ENCODE measurements around the gene ATP8B1. TPM values are rescaled to one million over a fixed set of nuclear protein-coding genes. Genes with fewer than 3 reads are reported as not detected.
A peak's percentile ranks its signal among the peaks of the same experiment; 100 is the strongest.

ATP8B1 gene
- total and polyA plus RNA-seq, 9 of the 15 experiments (the other 6 are each of a cell fraction or from before 2014, with no cell fraction given) = 0.01 to 0.22 (median 0.03) TPM; not detected in 3

DNA sequence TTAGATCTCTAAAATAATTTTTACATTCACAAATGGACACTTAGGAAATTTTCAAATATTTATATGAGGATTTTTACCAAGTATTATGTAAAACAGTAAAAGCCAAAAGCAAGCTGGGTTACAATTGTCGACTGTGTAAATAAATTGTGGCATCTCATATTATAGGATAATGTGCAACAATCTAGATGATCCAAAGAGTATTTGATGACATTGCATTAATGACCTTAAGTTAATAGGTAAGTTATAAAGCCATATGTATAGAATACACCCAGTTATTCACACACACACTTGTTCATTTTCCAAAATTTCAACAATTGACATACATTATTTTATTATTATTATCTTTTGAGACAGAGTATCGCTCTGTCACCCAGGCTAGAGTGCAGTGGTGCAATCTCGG is 69.3 kb downstream of the ATP8B1 start:
- in situ Hi-C loops (cut with MboI) = no loop called here
- Histone ChIP-seq H3K27ac (ENCODE audit: extremely low read depth, low read depth, low read length) (no peak overlapping the region), H4K20me1 (replicated peaks; ENCODE audit: control insufficient read depth, insufficient read depth, low read length) (no peaks in the 10 kb centered on the region), H3K4me3 (no peak overlapping the region), H3K9ac (ENCODE audit: insufficient read depth in 1 of 2, low read depth in 2 of 2, low read length in 2 of 2) (no peak overlapping the region), H3K9me1 (ENCODE audit: control insufficient read depth, insufficient read depth, low read length) (no peaks in the 10 kb centered on the region), H3K9me3 (replicated peaks; ENCODE audit: control insufficient read depth, insufficient read depth, low read depth, low read length) (no peaks in the 10 kb centered on the region), H3K4me1 (replicated peaks in 1 of 2; ENCODE audit: control insufficient read depth in 2 of 2, insufficient read depth in 2 of 2, low read length in 2 of 2) (no peaks in the 10 kb centered on the region), H3K27me3 (ENCODE audit: control insufficient read depth in 2 of 2, insufficient read depth in 2 of 2, low read length in 2 of 2) (peaks cover 0 to 5% of the 10 kb centered on the region in 2 experiments; a peak in 1 of 5 replicates), H3K4me2 (ENCODE audit: insufficient read depth, low read length) (no peak overlapping the region), H2AFZ (ENCODE audit: low read depth, low read length) (no peak overlapping the region), H3K79me2 (ENCODE audit: control insufficient read depth, insufficient read depth, low read length) (no peaks in the 10 kb centered on the region), H3K36me3 (ENCODE audit: control insufficient read depth, insufficient read depth, low read length) (no peaks in the 10 kb centered on the region)
- no peak for DNase-seq (ENCODE audit: extremely low read depth in 1 of 4, low spot score in 3 of 4)
- intact Hi-C loops (cut with micrococcal nuclease) = no loop called here
- FAIRE-seq = no peak
- 44% methylated on average over 3 of the region's 3 CpGs for WGBS (ENCODE audit: insufficient coverage, low coverage, missing lambda C conversion rate)
- ChIA-PET POLR2A (no interaction called here), CTCF (ENCODE audit: low intra/inter-chr PET ratio) (no interaction called here)
- ATAC-seq = no peak
- no peak for TF ChIP-seq ZNF79 (CRISPR knock-in tag; IDR thresholded peaks at IDR 0.05; ENCODE audit: low read depth)
- no peak for TF ChIP-seq SMARCC2 (IDR thresholded peaks at IDR 0.05; ENCODE audit: low read depth)
- no peak for TF ChIP-seq ZNF282 (CRISPR knock-in tag; IDR thresholded peaks at IDR 0.05)
- 0 out of 2 replicates have a peak, but pooled peaks have one; percentile 33 for TF ChIP-seq MAFG (tag; conservative IDR thresholded peaks at IDR 0.05)
- no peak for TF ChIP-seq BDP1 (IDR thresholded peaks at IDR 0.05; ENCODE audit: insufficient read depth, insufficient read length)
- TF ChIP-seq MAFF (IDR thresholded peaks at IDR 0.05; ENCODE audit: low read length) = peak; percentile 64
- TF ChIP-seq ZBTB7A (IDR thresholded peaks at IDR 0.05; ENCODE audit: borderline replicate concordance, control insufficient read depth, low read depth, low read length) = no peak
- TF ChIP-seq SIN3B (IDR thresholded peaks at IDR 0.05; ENCODE audit: low read depth) = no peak
- no peak for TF ChIP-seq HDGF (IDR thresholded peaks at IDR 0.05)
- TF ChIP-seq ZBTB33 (CRISPR knock-in tag; IDR thresholded peaks at IDR 0.05) = no peak
- peak; percentile 78 for TF ChIP-seq ZNF316 (IDR thresholded peaks at IDR 0.05)
- TF ChIP-seq C11orf30 (IDR thresholded peaks at IDR 0.05; ENCODE audit: low read depth) = peak; percentile 50; the same call in 1 of the 2 replicates
- TF ChIP-seq, protein P1, sequence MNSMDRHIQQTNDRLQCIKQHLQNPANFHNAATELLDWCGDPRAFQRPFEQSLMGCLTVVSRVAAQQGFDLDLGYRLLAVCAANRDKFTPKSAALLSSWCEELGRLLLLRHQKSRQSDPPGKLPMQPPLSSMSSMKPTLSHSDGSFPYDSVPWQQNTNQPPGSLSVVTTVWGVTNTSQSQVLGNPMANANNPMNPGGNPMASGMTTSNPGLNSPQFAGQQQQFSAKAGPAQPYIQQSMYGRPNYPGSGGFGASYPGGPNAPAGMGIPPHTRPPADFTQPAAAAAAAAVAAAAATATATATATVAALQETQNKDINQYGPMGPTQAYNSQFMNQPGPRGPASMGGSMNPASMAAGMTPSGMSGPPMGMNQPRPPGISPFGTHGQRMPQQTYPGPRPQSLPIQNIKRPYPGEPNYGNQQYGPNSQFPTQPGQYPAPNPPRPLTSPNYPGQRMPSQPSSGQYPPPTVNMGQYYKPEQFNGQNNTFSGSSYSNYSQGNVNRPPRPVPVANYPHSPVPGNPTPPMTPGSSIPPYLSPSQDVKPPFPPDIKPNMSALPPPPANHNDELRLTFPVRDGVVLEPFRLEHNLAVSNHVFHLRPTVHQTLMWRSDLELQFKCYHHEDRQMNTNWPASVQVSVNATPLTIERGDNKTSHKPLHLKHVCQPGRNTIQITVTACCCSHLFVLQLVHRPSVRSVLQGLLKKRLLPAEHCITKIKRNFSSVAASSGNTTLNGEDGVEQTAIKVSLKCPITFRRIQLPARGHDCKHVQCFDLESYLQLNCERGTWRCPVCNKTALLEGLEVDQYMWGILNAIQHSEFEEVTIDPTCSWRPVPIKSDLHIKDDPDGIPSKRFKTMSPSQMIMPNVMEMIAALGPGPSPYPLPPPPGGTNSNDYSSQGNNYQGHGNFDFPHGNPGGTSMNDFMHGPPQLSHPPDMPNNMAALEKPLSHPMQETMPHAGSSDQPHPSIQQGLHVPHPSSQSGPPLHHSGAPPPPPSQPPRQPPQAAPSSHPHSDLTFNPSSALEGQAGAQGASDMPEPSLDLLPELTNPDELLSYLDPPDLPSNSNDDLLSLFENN (IDR thresholded peaks at IDR 0.05; ENCODE audit: low read depth in 2 of 2, low read length in 2 of 2) = no peak
- no peak for TF ChIP-seq SMARCB1 (IDR thresholded peaks at IDR 0.05; ENCODE audit: insufficient read length, low read depth)
- no peak for TF ChIP-seq PHB2 (IDR thresholded peaks at IDR 0.05; ENCODE audit: low read depth)
- peak; percentile 59; the same call in 1 of the 2 replicates for TF ChIP-seq MAFK (IDR thresholded peaks at IDR 0.05; ENCODE audit: low read length)
- no peak for TF ChIP-seq SRSF9 (IDR thresholded peaks at IDR 0.05; ENCODE audit: borderline replicate concordance, low read depth, low read length)
- TF ChIP-seq ZNF165 (CRISPR knock-in tag; IDR thresholded peaks at IDR 0.05; ENCODE audit: borderline replicate concordance) = no peak
- TF ChIP-seq ZNF764 (CRISPR knock-in tag; IDR thresholded peaks at IDR 0.05; ENCODE audit: low read depth) = no peak
- BruUV-seq (replicated peaks) = no TSS peak
